Inflammatory macrophage (primary cell): ENCODE results near the gene JPT1.
"Not testable (repeated sequence)": the region's sequence is repeated elsewhere in the genome, so short reads cannot be mapped to it uniquely, and the experiment has no call there.

Experiments used
- DNase-seq, 2 donors: peaks; one replicate each; pipeline ENCODE4 v3.0.0-alpha.2; 2020 to 2022

The JPT1 gene

DNA sequence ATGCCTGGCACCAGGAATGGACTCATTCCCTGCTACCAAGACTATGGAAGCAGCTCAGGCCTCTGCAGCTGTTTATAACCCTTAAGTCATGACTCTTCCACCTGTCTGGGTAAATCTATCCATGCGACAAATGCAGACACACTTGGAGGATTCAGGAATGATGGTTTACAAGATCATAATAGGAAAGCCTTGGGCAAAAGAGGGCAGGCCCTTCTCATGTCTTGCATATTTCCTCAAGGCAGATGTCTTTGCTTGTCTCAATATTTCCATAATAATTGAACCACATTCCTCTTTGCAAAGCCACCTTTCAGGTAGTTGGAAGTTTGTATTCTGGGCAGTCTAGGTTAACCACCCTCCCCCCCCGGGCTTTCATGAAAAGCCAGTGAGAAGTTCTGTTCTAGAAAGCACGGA lies 884 bp upstream of the JPT1 start:
- no peak for DNase-seq

DNA sequence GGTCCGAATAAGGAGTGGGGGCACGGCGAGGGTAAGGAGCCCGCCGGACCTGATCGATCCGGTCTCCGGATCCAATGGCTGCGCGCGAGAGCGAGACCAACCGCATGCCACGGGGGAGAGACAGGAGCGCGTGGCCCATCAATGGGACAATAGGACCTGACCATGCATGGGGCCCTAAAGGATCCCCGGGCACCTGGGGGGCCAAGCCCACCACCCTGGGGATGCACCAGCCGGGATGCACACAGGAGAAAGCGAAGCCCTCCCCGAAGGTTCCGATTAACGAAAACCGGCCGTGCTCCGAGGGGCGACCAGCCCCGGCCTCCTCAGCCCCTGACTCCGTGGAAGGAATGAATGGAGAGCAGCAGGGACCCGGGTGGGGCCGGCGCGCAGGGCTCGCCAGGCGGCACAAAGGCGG lies 525 bp downstream of the JPT1 start:
- DNase-seq: peak in 1 of 2 donors; percentile 12

DNA sequence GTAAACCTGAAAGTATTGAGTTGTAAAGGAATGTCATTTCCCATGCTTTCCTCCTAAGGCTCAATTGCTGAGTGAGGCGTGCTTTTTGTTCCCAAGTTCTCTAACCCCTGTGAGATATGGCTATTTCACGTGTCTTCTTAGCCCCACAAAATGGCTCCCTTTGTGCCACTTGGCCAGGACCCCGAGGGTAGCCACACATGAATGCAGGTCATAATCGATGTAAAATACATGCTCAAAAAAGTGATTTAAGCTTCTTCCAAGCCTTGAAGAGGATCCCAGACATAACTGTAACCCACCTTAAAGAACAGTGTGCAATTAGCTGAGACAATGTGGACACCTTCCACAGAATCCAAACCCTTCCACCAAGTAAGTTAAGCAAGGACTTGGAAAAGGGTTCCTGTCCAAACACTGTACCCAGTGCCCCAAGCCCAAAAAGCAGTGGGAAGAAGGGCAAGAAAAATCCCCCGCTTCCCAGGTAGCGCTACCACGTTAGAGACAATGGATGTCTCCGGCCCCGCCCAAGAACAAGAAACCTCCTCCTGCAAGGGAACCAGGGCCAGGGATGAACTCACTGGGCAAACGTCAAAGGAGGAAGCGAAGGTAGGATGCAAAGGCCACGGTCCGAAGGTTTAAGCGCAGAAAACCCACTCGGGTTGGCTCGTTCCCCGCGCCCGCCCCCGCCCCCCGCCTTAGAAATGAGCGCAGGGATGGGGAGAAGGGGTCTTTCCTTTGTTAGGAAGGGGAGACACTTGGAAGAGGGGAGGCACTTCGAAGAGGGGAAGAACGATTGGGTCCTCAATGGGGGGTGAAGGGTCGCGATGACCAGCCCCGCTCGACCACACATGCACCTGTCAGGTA lies 1.2 kb downstream of the JPT1 start:
- DNase-seq: peak; percentile 34 to 51

DNA sequence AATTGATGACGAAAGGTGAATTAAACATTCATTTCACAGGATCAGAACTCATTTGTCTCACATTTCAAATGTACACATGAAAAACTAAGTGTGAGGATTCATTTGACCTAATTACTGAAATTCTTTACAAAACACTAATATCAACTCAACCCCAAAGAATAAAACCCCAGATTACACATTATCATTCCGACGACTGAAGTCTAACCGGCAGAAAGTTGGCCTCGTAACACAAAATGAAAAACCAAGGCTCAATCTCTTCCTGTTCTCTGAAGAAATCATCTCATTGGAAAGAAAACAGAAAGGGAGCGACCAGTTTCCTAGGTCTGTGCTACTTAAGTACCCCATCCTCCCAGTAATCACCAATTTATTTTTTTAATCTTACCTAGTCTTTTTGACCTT lies 1.8 kb downstream of the JPT1 start:
- DNase-seq: no peak

DNA sequence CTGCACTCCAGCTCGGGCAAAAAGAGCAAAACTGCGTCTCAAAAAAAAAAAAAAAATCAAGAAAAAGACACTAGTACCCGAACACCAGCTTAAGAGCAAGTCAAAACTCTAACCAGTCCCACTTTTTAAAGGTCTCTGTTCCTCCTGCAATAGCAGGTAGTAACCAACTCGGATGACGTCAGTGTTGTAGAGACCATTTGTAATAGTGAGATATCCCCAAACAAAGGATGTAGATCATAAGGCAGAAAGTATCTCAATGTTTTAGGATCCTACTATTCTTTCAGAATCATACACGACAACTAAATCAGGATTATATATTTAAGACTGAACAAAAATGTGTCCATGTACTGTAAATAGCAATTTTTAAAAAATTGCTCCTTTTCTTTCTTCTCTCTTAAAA lies 2.4 kb downstream of the JPT1 start:
- DNase-seq: no peak

DNA sequence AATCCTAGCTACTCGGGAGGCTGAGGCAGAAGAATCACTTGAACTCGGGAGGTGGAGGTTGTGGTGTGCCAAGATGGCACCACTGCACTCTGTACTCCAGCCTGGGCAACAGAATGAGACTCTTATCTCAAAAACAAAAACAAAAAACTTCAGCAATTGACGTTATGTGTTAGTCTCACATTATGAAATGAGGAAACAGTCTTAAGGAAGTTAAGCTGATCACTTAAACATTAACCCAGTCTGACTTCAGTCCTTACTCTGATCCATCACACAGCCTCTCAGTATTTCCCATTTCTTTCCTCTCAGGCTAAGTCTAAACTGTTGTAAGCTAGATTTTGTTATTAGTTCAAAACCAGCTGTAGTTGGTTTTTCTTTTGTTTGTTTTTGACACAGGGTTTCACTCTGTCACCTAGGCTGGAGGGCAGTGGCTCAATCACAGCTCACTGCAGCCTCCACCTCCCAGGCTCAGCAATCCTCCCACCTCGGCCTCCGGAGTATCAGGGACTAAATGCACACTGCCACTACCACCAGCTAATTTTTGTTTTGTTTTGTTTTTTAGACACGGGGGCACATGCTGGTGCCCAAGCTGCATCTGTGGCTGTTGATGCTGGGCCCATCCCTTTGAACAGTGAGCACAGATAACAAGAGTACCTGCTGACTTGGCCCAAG lies 6.3 kb downstream of the JPT1 start:
- peak; percentile 58 to 61 for DNase-seq

DNA sequence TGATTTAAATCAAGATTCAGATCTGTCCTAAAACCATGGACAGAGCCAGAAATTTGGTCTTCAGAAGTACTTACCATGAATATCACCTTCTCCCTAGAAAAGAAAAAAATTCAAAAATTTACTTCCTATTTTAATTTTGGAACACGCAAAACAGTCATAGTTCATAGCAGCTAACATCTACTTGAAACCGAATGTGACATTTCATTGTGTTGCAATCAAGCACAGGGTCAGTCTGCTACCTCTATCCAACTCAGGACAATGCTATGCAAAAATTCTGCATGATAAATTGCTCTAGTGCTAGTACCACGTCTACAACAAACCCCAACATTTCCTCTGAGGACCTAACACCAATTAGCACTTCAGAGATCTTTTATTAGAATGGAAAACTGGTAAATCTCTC lies 7.7 kb downstream of the JPT1 start:
- DNase-seq: peak; percentile 42 to 64

DNA sequence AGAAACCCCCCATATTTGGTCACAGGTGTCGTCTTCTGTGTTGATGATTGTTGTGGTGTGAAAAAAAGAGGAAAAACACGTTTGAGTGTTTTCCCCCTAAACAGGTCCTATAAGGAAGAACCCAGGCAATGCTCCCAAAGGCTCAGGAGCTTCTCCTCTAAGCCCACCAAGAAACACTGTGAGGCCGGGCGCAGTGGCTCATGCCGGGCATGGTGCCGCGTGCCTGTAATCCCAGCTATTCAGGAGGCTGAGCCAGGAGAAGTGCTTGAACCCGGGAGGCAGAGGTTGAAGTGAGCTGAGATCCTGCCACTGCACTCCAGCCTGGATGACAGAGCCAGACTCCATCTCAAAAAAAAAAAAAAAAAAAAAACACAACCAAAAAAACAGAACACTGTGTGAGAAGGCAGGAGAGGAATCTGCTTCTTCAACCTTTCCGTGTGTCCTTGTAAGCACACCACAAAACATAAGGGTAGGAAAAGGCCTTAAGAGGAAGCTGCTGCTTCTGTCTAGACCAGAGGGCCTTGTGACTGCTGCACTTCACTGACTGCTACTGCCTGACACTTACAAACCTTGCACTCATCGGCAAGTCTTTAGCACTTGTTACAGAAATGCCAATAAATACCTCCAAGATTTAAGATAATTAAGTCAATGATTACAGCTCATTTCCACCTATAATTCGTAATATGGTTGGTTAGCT lies 9.3 kb downstream of the JPT1 start:
- peak; percentile 51 to 68 for DNase-seq

DNA sequence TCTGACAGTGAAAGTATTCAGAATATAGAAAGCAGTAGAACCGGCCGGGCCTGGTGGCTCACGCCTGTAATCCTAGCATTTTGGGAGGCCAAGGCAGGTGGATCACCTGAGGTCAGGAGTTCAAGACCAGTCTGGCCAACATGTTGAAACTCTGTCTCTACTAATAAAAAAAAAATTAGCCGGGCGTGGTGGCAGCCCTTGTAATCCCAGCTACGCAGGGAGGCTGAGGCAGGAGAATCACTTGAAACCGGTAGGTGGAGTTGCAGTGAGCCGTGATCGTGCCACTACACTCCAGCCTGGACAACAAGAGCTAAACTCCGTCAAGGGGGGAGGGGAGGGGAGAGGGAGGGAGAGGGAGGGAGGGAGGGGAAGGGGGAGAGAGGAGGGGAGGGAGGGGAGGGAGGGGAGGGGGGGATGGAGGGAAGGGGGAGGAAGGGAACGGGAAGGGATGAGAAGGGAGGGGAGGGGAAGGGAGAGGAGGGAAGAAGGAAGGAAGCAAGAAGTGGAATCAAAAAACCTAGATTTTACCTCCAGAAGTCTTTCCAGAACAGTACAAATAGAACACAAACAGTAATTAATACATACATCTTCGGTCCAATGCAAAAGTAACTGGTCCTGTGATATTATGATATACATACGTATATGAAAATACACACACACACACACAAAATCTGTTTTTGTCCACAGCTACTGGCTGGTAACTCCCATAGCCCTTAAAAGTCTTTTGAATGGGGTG lies 11.9 kb downstream of the JPT1 start:
- no peak for DNase-seq

DNA sequence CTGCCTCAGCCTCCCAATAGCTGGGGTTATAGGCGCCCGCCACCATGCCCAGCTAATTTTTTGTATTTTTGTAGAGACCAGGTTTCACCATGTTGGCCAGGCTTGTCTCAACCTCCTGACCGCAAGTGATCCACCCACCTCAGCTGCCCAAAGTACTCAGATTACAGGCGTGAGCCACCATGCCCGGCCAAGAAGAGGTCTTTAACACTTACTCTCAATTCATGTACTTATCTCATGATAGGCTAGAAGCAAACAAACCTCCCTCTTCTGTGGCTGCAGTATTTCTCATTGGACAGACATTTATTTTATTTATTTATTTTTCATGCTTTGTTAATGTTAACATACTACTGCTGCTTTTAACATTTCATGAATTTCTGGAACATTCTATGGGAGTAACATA lies 15.8 kb downstream of the JPT1 start:
- DNase-seq: no peak

DNA sequence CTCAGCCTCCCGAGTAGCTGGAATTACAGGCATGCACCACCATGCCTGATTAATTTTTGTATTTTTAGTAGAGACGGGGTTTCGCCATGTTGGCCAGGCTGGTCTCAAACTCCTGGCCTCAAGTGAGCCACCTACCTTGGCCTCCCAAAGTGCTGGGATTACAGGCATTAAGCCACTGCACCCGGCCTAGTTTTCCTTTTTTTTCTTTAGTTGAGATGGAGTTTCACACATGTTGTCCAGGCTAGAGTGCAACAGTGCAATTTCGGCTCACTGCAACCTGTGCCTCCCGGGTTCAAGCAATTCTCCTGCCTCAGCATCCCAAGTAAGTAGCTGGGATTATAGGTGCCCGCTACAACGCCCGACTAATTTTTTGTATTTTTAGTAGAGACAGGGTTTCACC lies 16.6 kb downstream of the JPT1 start:
- DNase-seq: not testable (repeated sequence)

DNA sequence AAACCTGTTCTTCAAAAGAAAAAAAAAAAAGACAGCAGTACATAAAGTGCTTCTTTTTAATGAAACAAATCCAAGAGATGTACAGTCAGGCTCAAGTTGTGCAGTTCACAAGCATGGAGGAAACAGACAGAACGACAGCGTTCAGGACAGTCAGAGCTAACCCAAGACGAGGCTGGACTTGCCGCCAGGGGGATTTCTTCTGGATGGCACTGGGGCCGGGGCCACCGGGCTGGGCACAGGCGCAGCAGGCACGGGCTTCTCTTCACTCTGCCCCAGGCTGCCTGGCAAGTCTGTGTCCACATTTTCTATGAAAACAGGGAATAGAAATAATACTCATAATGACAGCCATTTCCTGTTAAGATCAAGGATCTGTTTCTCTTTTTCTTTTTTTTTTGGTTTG lies 18.4 kb downstream of the JPT1 start:
- no peak for DNase-seq

DNA sequence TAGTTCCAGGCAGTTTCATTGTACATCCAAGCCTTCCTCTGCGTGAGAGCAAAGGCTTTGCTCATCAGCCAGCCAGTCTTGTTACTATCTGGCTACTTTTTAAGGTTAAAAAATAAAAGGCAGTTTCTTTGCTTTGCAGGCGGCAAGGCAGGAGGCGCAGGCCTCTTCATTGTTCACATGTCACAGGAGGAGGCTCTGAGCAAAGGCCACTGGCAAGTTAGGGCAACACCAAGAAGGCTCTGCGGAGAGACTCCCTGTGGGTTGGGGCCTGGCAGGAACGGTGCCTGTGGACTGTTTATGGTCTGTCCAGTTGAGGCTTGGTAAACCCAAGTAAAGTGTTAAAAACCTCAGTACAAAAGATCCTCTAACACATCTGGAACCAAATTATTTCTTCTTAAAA lies 18.9 kb downstream of the JPT1 start:
- DNase-seq: no peak

DNA sequence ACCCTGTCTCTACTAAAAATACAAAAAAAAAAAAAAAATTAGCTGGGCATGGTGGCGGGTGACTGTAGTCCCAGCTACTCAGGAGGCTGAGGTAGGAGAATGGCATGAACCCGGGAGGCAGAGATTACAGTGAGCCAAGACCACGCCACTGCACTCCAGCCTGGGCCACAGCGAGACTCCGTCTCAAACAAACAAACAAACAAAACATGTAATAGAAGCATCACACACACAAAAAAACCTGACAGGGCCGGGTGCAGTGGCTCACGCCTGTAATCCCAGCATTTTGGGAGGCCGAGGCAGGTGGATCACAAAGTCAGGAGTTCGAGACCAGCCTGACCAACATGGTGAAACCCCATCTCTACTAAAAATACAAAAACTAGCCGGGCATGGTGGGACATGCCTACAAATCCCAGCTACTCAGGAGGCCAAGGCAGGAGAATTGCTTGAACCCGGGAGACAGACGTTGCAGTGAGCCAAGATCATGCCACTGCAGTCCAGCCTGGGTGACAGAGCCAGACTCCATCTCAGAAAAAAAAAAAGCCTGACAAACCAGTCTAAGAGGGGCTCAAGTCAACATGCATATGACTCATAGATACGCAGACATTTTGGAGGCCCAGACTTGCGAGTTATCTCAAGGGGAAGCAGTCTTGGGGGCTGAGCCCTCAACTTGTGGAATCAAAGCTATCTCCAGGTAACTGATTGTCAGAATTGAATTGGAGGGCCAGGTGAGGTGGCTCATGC lies 20.5 kb downstream of the JPT1 start:
- DNase-seq: not testable (repeated sequence)

DNA sequence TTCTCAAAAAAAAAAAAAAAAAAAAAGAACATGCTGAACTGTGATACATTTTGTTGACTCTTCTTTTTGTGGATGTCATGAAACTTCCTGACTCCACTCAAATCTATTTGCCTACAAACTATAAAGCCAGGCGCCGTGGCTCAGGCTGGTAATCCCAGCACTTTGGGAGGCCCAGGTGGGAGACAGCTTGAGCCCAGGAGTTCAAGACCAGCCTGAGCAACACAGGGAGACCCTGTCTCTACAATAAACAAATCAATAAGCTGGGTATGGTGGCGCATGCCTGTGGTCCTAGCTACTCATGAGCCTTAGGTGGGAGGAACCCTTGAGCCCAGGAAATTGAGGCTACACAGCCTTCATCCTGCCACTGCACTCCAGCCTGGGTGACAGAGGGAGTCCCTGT lies 21.3 kb downstream of the JPT1 start:
- no peak for DNase-seq

DNA sequence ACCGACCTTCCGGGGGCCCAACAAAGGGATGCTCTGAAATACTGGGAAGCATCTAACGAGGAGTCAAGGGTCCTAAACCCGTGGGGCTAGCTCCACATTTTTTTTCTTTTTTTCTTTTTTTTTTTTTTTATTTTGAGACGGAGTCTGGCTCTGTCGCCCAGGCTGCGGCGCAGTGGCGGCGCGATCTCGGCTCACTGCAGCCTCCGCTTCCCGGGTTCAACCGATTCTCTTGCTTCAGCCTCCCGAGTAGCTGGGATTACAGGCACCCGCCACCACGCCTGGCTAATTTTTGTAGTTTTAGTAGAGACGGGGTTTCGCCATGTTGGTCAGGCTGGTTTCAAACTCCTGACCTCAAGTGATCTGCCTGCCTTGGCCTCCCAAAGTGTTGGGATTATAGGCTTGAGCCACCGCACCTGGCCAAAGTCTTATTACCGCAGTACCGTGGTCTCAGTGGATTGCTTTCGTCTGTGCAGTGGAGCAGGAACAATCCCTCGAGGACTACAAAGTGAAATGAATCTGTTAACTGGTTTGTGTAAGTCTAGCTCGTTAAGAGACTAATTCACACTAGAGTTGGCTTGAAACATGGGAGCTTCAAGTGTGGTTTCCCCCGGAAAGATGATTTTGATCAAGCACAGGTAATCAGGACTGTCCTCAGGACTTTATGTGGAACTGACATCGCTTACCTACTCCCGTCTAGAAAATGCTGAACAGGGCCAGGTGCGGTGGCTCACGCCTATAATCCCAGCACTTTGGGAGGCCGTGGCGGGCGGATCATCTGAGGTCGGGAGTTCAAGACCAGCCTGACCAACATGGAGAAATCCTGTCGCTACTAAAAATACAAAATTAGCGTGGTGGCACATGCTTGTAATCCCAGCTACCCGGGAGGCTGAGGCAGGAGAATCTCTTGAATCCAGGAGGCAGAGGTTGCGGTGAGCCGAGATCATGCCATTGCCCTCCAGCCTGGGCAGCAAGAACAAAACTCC lies 22.0 kb downstream of the JPT1 start:
- not testable (repeated sequence) for DNase-seq

DNA sequence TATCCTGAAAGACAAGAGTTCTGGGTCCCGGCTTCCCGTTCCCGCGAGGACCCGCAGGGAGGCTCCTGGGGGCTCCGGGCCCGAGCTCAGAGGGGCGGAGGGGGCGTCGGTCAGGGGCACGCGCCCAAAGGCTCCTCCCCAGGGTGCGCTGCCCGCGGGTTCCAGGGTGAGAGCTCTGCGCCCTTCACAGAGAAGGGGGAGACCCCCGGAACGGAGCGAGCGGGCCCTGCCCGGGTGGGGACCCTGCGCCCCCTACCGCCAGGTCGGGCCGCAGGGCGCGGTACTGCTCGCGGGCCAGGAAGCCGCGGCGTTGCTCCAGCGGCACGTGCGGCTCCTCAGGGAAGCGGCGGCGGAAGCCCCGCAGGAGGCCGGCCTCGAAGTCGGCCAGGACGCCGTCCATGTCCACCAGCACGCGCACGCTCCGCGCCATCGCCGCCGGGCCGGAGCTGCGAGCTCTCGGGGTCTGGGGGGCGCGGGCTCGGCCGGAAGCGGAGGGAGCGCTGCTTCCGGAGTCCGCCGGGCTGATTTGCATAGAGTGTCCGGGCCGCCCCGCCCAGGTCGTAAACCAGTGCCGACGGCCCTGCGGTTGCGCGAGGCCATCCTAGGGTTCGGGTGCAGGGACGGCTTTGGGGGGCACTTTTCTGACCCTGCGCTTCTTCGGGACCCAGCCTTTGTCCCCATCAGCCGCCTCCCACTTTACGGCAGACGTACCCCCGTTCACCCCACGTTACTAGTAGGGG lies 22.9 kb downstream of the JPT1 start, which contains the start of gene NT5C:
Gene NT5C, minus strand, starts transcription at position 465 of the 740 bp plus-strand sequence. Its CDS starts 35 bp downstream, at position 430.
- peak; percentile 65 to 82 for DNase-seq

DNA sequence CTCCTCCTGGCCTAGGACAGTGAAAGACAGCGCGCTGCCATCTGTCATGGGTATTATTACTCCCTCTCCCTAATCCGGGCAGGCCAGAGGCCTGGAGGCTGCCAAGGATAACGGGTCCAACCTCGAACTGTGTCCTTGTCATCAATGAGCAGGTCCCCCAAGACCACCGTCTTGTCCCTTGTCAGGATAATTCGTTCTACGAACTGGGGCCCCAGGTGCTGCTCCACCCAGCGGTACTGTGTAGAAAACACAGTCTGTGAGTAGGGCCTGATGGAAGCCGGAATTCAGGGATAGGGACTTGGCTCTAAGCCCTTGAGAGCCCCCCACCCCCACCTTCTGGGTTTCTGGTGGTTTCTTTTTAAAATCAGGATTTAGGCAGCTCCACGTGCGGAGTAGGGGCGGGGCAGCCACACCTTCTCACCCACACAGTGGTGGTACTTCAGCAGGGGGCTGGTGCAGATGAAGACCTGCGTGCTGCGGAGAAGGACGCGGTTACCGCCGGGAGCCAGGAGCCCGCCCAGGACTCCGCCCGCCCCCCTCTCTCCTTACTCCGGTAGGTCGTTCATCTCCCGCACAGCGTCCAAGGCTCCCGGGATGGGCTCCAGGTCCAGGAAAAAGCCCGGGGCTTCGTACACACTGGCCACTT lies 23.6 kb downstream of the JPT1 start:
- DNase-seq: peak; percentile 35 to 50

DNA sequence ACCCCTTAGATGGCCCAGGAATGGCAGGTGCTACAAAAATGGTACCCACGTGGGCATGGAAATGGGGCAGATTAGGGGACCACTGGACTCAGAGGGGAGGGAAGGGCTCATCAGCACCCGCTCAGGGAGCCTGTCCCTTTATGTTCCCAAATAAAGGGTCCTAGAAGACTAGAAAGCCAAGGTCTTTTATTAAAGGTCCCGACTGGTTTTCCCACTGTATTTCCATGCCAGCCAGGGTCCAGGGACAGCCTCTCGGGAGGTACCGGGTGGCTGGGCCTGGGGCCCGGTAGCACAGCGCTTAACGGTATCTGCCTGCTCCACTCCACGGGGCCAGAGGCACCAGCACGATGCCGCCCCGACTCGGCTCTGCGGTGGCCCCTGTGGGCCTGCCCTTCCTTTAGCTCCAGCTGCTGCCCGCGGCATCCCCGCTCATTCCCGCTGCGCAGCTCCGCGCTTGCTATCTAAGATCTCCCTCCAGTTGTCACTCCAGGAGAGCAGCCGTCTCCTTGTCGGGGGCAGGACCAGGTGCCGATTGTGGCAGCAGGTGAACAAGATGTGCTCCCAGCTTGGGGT lies 24.2 kb downstream of the JPT1 start:
- no peak for DNase-seq
